B cell (primary cell): ENCODE measurements around the gene BCL2L13. TPM values are rescaled to one million over a fixed set of nuclear protein-coding genes. Genes with fewer than 3 reads are reported as not detected.

Experiments used
- ATAC-seq: fragments of 200-7000 bp; cut with Tn5 transposase; one replicate; pipeline ENCODE4 v1.10.0; 2021; ENCODE audit warnings: low read depth, mild to moderate bottlenecking, moderate number of reproducible peaks, moderate library complexity
- CTCF ChIA-PET: fragments of 350-600 bp; sonication (Branson Sonifier 250); formaldehyde crosslinking; loops from one replicate; lab custom pipeline; 2021; ENCODE audit warnings: antibody characterized with exemption, inconsistent platforms; lab: Charles Lee
- POLR2A ChIA-PET: fragments of 350-600 bp; sonication (Branson Sonifier 250); formaldehyde crosslinking; loops from one replicate; lab custom pipeline; 2021; ENCODE audit warnings: antibody characterized with exemption; lab: Charles Lee
- DNase-seq: peaks from one replicate; pipeline ENCODE4 v3.0.0; 2013
- H2AFZ ChIP-seq: 2 replicates; pipeline ENCODE4 v1.6.1; 2012; ENCODE audit warnings: mild to moderate bottlenecking, low read depth, low read length; ENCODE audit not compliant: insufficient read depth, poor library complexity, severe bottlenecking
- H3K27ac ChIP-seq, 2 donors: 1 replicate in 1 of 2; 2 replicates in 1 of 2; pipeline ENCODE4 v1.5.1; 2012 to 2013; ENCODE audit warnings: low read length in 2 of 2, mild to moderate bottlenecking in 2 of 2, moderate library complexity in 1 of 2
- H3K27me3 ChIP-seq, 4 experiments: fragments of 200-600 bp in 1 of 4; sonication (generic) in 1 of 4; replicated peaks in 1 of 4; 1 replicate in 2 of 4; 2 replicates in 2 of 4; pipeline versions ENCODE4 v1.6.1 to v1.7.0; 2013 to 2016; ENCODE audit warnings: low read length in 3 of 4, mild to moderate bottlenecking in 2 of 4, mixed read lengths in 1 of 4, moderate library complexity in 1 of 4; ENCODE audit not compliant: insufficient read depth in 4 of 4, control insufficient read depth in 3 of 4; ENCODE audit errors: control extremely low read depth in 1 of 4
- H3K36me3 ChIP-seq, 2 experiments: replicated peaks in 1 of 2; 1 replicate in 1 of 2; 2 replicates in 1 of 2; pipeline versions ENCODE4 v1.6.1 to v1.7.1; 2013; ENCODE audit warnings: low read length in 1 of 2; ENCODE audit not compliant: insufficient read depth in 2 of 2, control insufficient read depth in 1 of 2; ENCODE audit errors: control extremely low read depth in 1 of 2, extremely low read depth in 1 of 2
- H3K4me1 ChIP-seq, 2 donors: fragments of 200-600 bp in 1 of 2; sonication (generic) in 1 of 2; 1 replicate in 1 of 2; 2 replicates in 1 of 2; pipeline versions ENCODE4 v1.5.1 to v1.6.1; 2013 to 2017; ENCODE audit warnings: low read length in 2 of 2; ENCODE audit not compliant: control insufficient read depth in 2 of 2, insufficient read depth in 2 of 2
- H3K4me2 ChIP-seq: replicated peaks from 2 replicates; pipeline ENCODE3; 2012; ENCODE audit warnings: mild to moderate bottlenecking, low read depth, low read length; ENCODE audit not compliant: poor library complexity, severe bottlenecking
- H3K4me3 ChIP-seq, 5 experiments: fragments of 200-600 bp in 1 of 5; sonication (generic) in 1 of 5; 1 replicate in 3 of 5; 2 replicates in 2 of 5; pipeline versions ENCODE4 v1.5.1 to v1.7.0; 2011 to 2016; ENCODE audit warnings: low read length in 4 of 5, mild to moderate bottlenecking in 4 of 5, low read depth in 2 of 5, control low read depth in 1 of 5, moderate library complexity in 1 of 5; ENCODE audit not compliant: insufficient read depth in 1 of 5; ENCODE audit errors: control extremely low read depth in 1 of 5, extremely low read depth in 1 of 5
- H3K79me2 ChIP-seq: fragments of 200-600 bp; sonication (generic); one replicate; pipeline ENCODE4 v1.6.0; 2016; ENCODE audit warnings: low read length; ENCODE audit not compliant: control insufficient read depth, insufficient read depth
- H3K9ac ChIP-seq: fragments of 200-600 bp; sonication (generic); 2 replicates; pipeline ENCODE4 v1.6.1; 2017; ENCODE audit warnings: mild to moderate bottlenecking, low read length, moderate library complexity
- H3K9me3 ChIP-seq, 3 donors: one replicate each; pipeline versions ENCODE4 v1.6.1 to v1.7.1; 2013; ENCODE audit warnings: low read length in 2 of 3; ENCODE audit not compliant: control insufficient read depth in 2 of 3, insufficient read depth in 1 of 3; ENCODE audit errors: control extremely low read depth in 1 of 3
- H4K20me1 ChIP-seq: 2 replicates; pipeline ENCODE4 v1.6.0; 2012; ENCODE audit warnings: mild to moderate bottlenecking, low read length; ENCODE audit not compliant: insufficient read depth, control insufficient read depth, poor library complexity, severe bottlenecking
- H3K27ac Mint-ChIP-seq: one replicate; pipeline ENCODE4 v1.8.0; 2021; ENCODE audit warnings: mixed read lengths
- H3K27me3 Mint-ChIP-seq: one replicate; pipeline ENCODE4 v1.8.0; 2021; ENCODE audit warnings: mixed read lengths
- H3K4me1 Mint-ChIP-seq: one replicate; pipeline ENCODE4 v1.8.0; 2021; ENCODE audit warnings: mixed read lengths
- H3K4me3 Mint-ChIP-seq: one replicate; pipeline ENCODE4 v1.8.0; 2021; ENCODE audit warnings: mixed read lengths
- H3K9me3 Mint-ChIP-seq: one replicate; pipeline ENCODE4 v1.8.0; 2022; ENCODE audit warnings: mixed read lengths; ENCODE audit not compliant: insufficient read depth
- CTCF ChIP-seq: fragments of 200-600 bp; IDR thresholded peaks from one replicate; pipeline ENCODE4 v1.8.0; 2022; ENCODE audit warnings: antibody characterized with exemption, mild to moderate bottlenecking
- EZH2 ChIP-seq: IDR thresholded peaks from 2 replicates; pipeline ENCODE4 v1.6.1; 2012; ENCODE audit warnings: borderline replicate concordance, low read depth, mild to moderate bottlenecking, moderate library complexity, low read length; ENCODE audit not compliant: insufficient read depth, poor library complexity, severe bottlenecking
- WGBS: methylation state at CpG from one replicate; pipeline ENCODE4 v1.1.5; 2013; ENCODE audit warnings: missing lambda C conversion rate; ENCODE audit not compliant: insufficient coverage; 5-methylcytosine and 5-hydroxymethylcytosine counted together
- intact Hi-C: fragments of 100-400 bp; cut with micrococcal nuclease; formaldehyde crosslinking; loops from one replicate; pipeline ENCODE4 v1.10.0; 2022
- polyA plus RNA-seq: library from polyadenylated mRNA; depleted of rRNA; stranded (reverse); fragments of >200 nt; gene quantifications from 2 replicates; pipeline ENCODE4 v1.2.3, GENCODE V29; 2012
- total RNA-seq, 2 donors: library from RNA; stranded (reverse); fragments of 120-200 nt in 1 of 2; gene quantifications; 1 replicate in 1 of 2; 2 replicates in 1 of 2; pipeline versions ENCODE4 v1.2.3 to v1.2.4, GENCODE V29; 2013 to 2022

Gene BCL2L13
- total and polyA plus RNA-seq, 2 donors (not counting 1 experiment from before 2014, with no cell fraction given) = 19.2 to 29.9 TPM

DNA sequence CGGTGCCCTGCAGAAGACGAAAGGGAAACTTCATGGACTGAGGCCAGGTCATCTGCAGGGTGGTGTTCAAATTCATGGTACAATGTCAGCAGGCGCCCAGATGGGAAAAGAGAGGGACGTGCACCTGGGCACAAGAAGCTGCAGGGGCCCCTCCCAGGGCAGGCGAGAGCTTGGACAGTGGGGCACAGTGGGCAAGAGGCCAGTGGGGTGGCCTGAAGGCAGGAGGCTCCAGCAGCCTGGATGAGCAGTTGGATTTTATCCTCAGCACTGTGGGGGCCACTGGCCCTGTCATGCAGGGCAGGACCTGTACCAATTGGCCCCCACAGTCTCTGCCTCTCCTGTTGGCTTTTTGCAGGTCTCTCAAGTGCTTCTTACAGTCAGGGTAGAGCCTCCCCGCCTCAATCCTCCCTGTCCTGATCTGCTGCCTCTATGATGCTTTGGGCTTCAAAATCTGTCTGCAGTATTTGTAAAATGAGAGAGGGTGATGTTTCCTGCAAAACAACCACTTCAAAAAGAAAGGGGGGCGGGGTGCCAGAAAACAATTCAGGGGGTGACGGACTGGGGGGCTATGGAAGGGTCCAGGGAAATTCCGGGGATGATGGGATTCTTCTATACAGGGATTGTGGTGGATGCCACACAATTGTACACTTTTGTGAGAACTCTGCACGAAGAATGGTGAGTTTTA is 137.4 kb downstream of the BCL2L13 start:
- Histone ChIP-seq H3K4me2 (peak overlapping the region; percentile 9), H3K36me3 (no peaks in the 10 kb centered on the region), H4K20me1 (peaks cover 5% of the 10 kb centered on the region), H2AFZ (no peak overlapping the region), H3K79me2 (peaks cover 44% of the 10 kb centered on the region), H3K4me1 (peaks cover 72 to 89% of the 10 kb centered on the region in 2 donors), H3K4me3 (no peak overlapping the region), H3K27ac (peak overlapping the region; percentile 92 to 97), H3K9me3 (peaks cover 0 to 12% (median 0%) of the 10 kb centered on the region in 3 donors), H3K9ac (no peak overlapping the region), H3K27me3 (no peaks in the 10 kb centered on the region)
- 92% methylated on average over 5 of the region's 10 CpGs for WGBS
- H3K27ac Mint-ChIP-seq = peak overlapping the region; percentile 78
- POLR2A ChIA-PET = no interaction called here
- DNase-seq (no peak), ATAC-seq (no peak)
- CTCF ChIA-PET = interaction anchor here (1.5 kb wide), 1 partner anchor 12 kb away, joined by 3 read pairs; no protein-coding TSS in a partner anchor
- TF ChIP-seq EZH2 = no peak
- TF ChIP-seq CTCF = no peak
- H3K4me3 Mint-ChIP-seq = peak overlapping the region; percentile 58
- peaks cover 82% of the 10 kb centered on the region for H3K4me1 Mint-ChIP-seq
- H3K27me3 Mint-ChIP-seq = no peaks in the 10 kb centered on the region
- H3K9me3 Mint-ChIP-seq = no peaks in the 10 kb centered on the region
- intact Hi-C loops = no loop called here
